H1 (cell line): ENCODE measurements around the gene KCNMB2. TPM values are rescaled to one million over a fixed set of nuclear protein-coding genes. Genes with fewer than 3 reads are reported as not detected.

Experiments
- CTCF ChIA-PET: fragments of 300-600 bp; sonication (Branson Sonifier 250); formaldehyde crosslinking; loops from one replicate; lab custom pipeline; 2021; ENCODE audit not compliant: partially characterized antibody; lab: Charles Lee
- POLR2A ChIA-PET: fragments of 300-600 bp; sonication (Branson Sonifier 250); formaldehyde crosslinking; loops from one replicate; lab custom pipeline; 2021; ENCODE audit warnings: inconsistent platforms; ENCODE audit not compliant: partially characterized antibody; lab: Charles Lee
- DNase-seq, 2 experiments: peaks; one replicate each; pipeline versions ENCODE4 v3.0.0 to v3.0.0-alpha.2; 2010 to 2022; ENCODE audit warnings: low spot score in 2 of 2, low read depth in 1 of 2, mixed read lengths in 1 of 2
- FAIRE-seq: peaks from 2 replicates; lab custom pipeline; 2011; peaks lifted over from hg19 to GRCh38; lab: Jason Lieb, UNC
- H2AFZ ChIP-seq: 2 replicates; pipeline ENCODE4 v1.8.1; 2012; ENCODE audit warnings: low read length, inconsistent platforms
- H2AK5ac ChIP-seq: 2 replicates; pipeline ENCODE4 v1.6.1; 2013; ENCODE audit warnings: low read depth, low read length
- H2BK120ac ChIP-seq: replicated peaks from 2 replicates; pipeline ENCODE3; 2013; ENCODE audit warnings: low read depth, low read length, inconsistent platforms
- H2BK12ac ChIP-seq: 2 replicates; pipeline ENCODE4 v1.6.1; 2013; ENCODE audit warnings: low read depth, low read length
- H2BK15ac ChIP-seq: 2 replicates; pipeline ENCODE4 v1.6.1; 2013; ENCODE audit warnings: low read length
- H2BK20ac ChIP-seq: 2 replicates; pipeline ENCODE4 v1.6.1; 2013; ENCODE audit warnings: low read length
- H2BK5ac ChIP-seq: 2 replicates; pipeline ENCODE4 v1.6.1; 2013; ENCODE audit warnings: low read depth, low read length
- H3K14ac ChIP-seq: 2 replicates; pipeline ENCODE4 v1.6.1; 2013; ENCODE audit warnings: inconsistent platforms; ENCODE audit not compliant: insufficient read length
- H3K18ac ChIP-seq: 2 replicates; pipeline ENCODE4 v1.6.1; 2013; ENCODE audit warnings: low read length; ENCODE audit errors: extremely low read depth
- H3K23ac ChIP-seq: 2 replicates; pipeline ENCODE4 v1.6.1; 2013; ENCODE audit warnings: inconsistent platforms; ENCODE audit not compliant: insufficient read length
- H3K23me2 ChIP-seq: 2 replicates; pipeline ENCODE4 v1.6.1; 2013; ENCODE audit warnings: low read depth, low read length
- H3K27ac ChIP-seq: 2 replicates; pipeline ENCODE4 v1.6.1; 2011; ENCODE audit warnings: low read depth, low read length, inconsistent platforms
- H3K27me3 ChIP-seq, 4 experiments: replicated peaks in 1 of 4; 1 replicate in 1 of 4; 2 replicates in 3 of 4; pipeline versions ENCODE4 v1.6.1 to v1.8.1; 2011 to 2013; ENCODE audit warnings: low read length in 3 of 4, mild to moderate bottlenecking in 3 of 4, inconsistent platforms in 2 of 4, mixed read lengths in 2 of 4, moderate library complexity in 1 of 4; ENCODE audit not compliant: control insufficient read depth in 3 of 4, insufficient read depth in 3 of 4; ENCODE audit errors: extremely low read depth in 1 of 4
- H3K36me3 ChIP-seq, 4 experiments: 2 replicates each; pipeline versions ENCODE4 v1.6.1 to v1.8.1; 2011 to 2013; ENCODE audit warnings: mild to moderate bottlenecking in 4 of 4, low read length in 3 of 4, moderate library complexity in 2 of 4, control low read depth in 1 of 4, inconsistent platforms in 1 of 4; ENCODE audit not compliant: insufficient read depth in 4 of 4, control insufficient read depth in 2 of 4
- H3K4ac ChIP-seq: replicated peaks from 2 replicates; pipeline ENCODE3; 2013; ENCODE audit warnings: low read length, low read depth, mixed read lengths, inconsistent platforms; ENCODE audit not compliant: insufficient read length
- H3K4me1 ChIP-seq, 4 experiments: replicated peaks in 1 of 4; 1 replicate in 1 of 4; 2 replicates in 3 of 4; pipeline versions ENCODE4 v1.6.1 to v1.8.1; 2011 to 2013; ENCODE audit warnings: low read length in 3 of 4, inconsistent platforms in 2 of 4, mixed read lengths in 1 of 4; ENCODE audit not compliant: insufficient read depth in 4 of 4, control insufficient read depth in 3 of 4
- H3K4me2 ChIP-seq, 2 experiments: 2 replicates each; pipeline versions ENCODE4 v1.6.1 to v1.8.1; 2011 to 2013; ENCODE audit warnings: low read depth in 2 of 2, low read length in 2 of 2, control low read depth in 1 of 2, inconsistent platforms in 1 of 2, mild to moderate bottlenecking in 1 of 2; ENCODE audit not compliant: insufficient read depth in 1 of 2
- H3K4me3 ChIP-seq, 4 experiments: fragments of 200-600, 300-600 bp in 1 of 4; sonication (generic), shearing (Covaris generic), sonication (Bioruptor Twin) in 1 of 4; 2 replicates each; pipeline versions ENCODE4 v1.5.1 to v1.8.1; 2011 to 2016; ENCODE audit warnings: low read length in 4 of 4, low read depth in 3 of 4, control low read depth in 2 of 4, inconsistent platforms in 2 of 4, mild to moderate bottlenecking in 2 of 4, mixed read lengths in 1 of 4, moderate library complexity in 1 of 4; ENCODE audit not compliant: insufficient read depth in 2 of 4; ENCODE audit errors: extremely low read depth in 1 of 4
- H3K56ac ChIP-seq: replicated peaks from 2 replicates; pipeline ENCODE3; 2013; ENCODE audit warnings: low read depth, mild to moderate bottlenecking, mixed read lengths, low read length, inconsistent platforms; ENCODE audit not compliant: insufficient read length
- H3K79me1 ChIP-seq: 2 replicates; pipeline ENCODE4 v1.6.1; 2013; ENCODE audit warnings: low read depth, low read length, control low read depth
- H3K79me2 ChIP-seq, 2 experiments: 2 replicates each; pipeline versions ENCODE4 v1.6.1 to v1.8.1; 2012 to 2013; ENCODE audit warnings: low read length in 2 of 2, mild to moderate bottlenecking in 2 of 2, inconsistent platforms in 1 of 2; ENCODE audit not compliant: insufficient read depth in 2 of 2, control insufficient read depth in 1 of 2
- H3K9ac ChIP-seq, 4 experiments: replicated peaks in 1 of 4; 1 replicate in 1 of 4; 2 replicates in 3 of 4; pipeline versions ENCODE4 v1.6.1 to v1.8.1; 2011 to 2013; ENCODE audit warnings: low read depth in 3 of 4, low read length in 3 of 4, control low read depth in 2 of 4, mild to moderate bottlenecking in 2 of 4, moderate library complexity in 2 of 4, inconsistent platforms in 1 of 4; ENCODE audit errors: extremely low read depth in 1 of 4
- H3K9me3 ChIP-seq, 2 experiments: 2 replicates each; pipeline versions ENCODE4 v1.6.1 to v1.8.1; 2012 to 2013; ENCODE audit warnings: mild to moderate bottlenecking in 2 of 2, moderate library complexity in 2 of 2, control low read depth in 1 of 2, inconsistent platforms in 1 of 2, low read depth in 1 of 2, low read length in 1 of 2, mixed read lengths in 1 of 2; ENCODE audit not compliant: insufficient read depth in 2 of 2
- H4K20me1 ChIP-seq, 2 experiments: replicated peaks in 1 of 2; 2 replicates each; pipeline versions ENCODE3 to v1.8.1; 2011 to 2013; ENCODE audit warnings: inconsistent platforms in 2 of 2, low read length in 2 of 2, mild to moderate bottlenecking in 1 of 2; ENCODE audit not compliant: insufficient read depth in 2 of 2, control insufficient read depth in 1 of 2
- H4K5ac ChIP-seq: 2 replicates; pipeline ENCODE4 v1.6.1; 2013; ENCODE audit warnings: low read length, low read depth, mixed read lengths, inconsistent platforms; ENCODE audit not compliant: insufficient read length
- H4K8ac ChIP-seq: 2 replicates; pipeline ENCODE4 v1.8.0; 2013; ENCODE audit warnings: mild to moderate bottlenecking, moderate library complexity, low read length, inconsistent platforms; ENCODE audit not compliant: insufficient read depth; ENCODE audit errors: extremely low read depth
- H4K91ac ChIP-seq: replicated peaks from 2 replicates; pipeline ENCODE3; 2013; ENCODE audit warnings: low read length, mixed read lengths, inconsistent platforms; ENCODE audit not compliant: insufficient read length
- BACH1 ChIP-seq: IDR thresholded peaks from 2 replicates; pipeline ENCODE4 v1.6.1; 2012; ENCODE audit warnings: low read length, improper control_type of control experiment
- CBX5 ChIP-seq: fragments of 300-800, 300-1000 bp; sonication (generic); IDR thresholded peaks from 2 replicates; pipeline ENCODE4 v1.7.1; 2016; ENCODE audit warnings: antibody characterized with exemption, low read length, low read depth
- CHD2 ChIP-seq: IDR thresholded peaks from 2 replicates; pipeline ENCODE4 v1.6.1; 2012; ENCODE audit warnings: low read length, improper control_type of control experiment
- CREB1 ChIP-seq: IDR thresholded peaks from 2 replicates; pipeline ENCODE4 v1.6.1; 2012; ENCODE audit warnings: inconsistent platforms
- HDAC2 ChIP-seq, 2 experiments: fragments of 300-600 bp in 1 of 2; sonication (generic) in 1 of 2; IDR thresholded peaks; 2 replicates each; pipeline ENCODE4 v1.6.1; 2011 to 2012; ENCODE audit warnings: low read depth in 2 of 2, low read length in 2 of 2, mild to moderate bottlenecking in 2 of 2, moderate library complexity in 2 of 2, borderline replicate concordance in 1 of 2, inconsistent platforms in 1 of 2
- HDAC6 ChIP-seq: IDR thresholded peaks from one replicate; pipeline ENCODE4 v1.7.1; 2012; ENCODE audit warnings: low read depth, mild to moderate bottlenecking, inconsistent platforms, low read length, moderate library complexity
- JUND ChIP-seq: IDR thresholded peaks from 2 replicates; pipeline ENCODE4 v1.6.1; 2011; ENCODE audit warnings: mild to moderate bottlenecking, improper control_type of control experiment, low read length
- KDM1A ChIP-seq: fragments of 200-600, 300-600 bp; sonication (generic); IDR thresholded peaks from 2 replicates; pipeline ENCODE4 v1.7.1; 2016; ENCODE audit warnings: mild to moderate bottlenecking, low read length, borderline replicate concordance
- NANOG ChIP-seq: IDR thresholded peaks from 2 replicates; pipeline ENCODE4 v1.6.1; 2011; ENCODE audit warnings: low read length, low read depth, mild to moderate bottlenecking, inconsistent platforms; ENCODE audit not compliant: insufficient read depth, poor library complexity, severe bottlenecking
- NRF1 ChIP-seq: IDR thresholded peaks from 2 replicates; pipeline ENCODE4 v1.6.1; 2011; ENCODE audit warnings: mild to moderate bottlenecking, low read depth, low read length, improper control_type of control experiment
- RBBP5 ChIP-seq: IDR thresholded peaks from 2 replicates; pipeline ENCODE4 v1.7.1; 2012; ENCODE audit warnings: low read depth, mild to moderate bottlenecking, inconsistent platforms, low read length, moderate library complexity, borderline replicate concordance
- SIRT6 ChIP-seq: IDR thresholded peaks from one replicate; pipeline ENCODE4 v1.7.1; 2012; ENCODE audit warnings: low read length, inconsistent platforms
- YY1 ChIP-seq: IDR thresholded peaks from 2 replicates; pipeline ENCODE4 v1.6.1; 2011; ENCODE audit warnings: low read depth, mild to moderate bottlenecking, low read length
- WGBS, 2 experiments: shearing (Covaris generic) in 1 of 2; methylation state at CpG; one replicate each; pipeline versions ENCODE4 v1.1.6 to v1.1.7; 2013 to 2015; ENCODE audit warnings: low lambda C conversion rate in 2 of 2, mixed read lengths in 2 of 2, inconsistent platforms in 1 of 2, low coverage in 1 of 2, missing lambda C conversion rate in 1 of 2; ENCODE audit not compliant: insufficient replicate concordance in 2 of 2, insufficient coverage in 1 of 2, insufficient read length in 1 of 2; ENCODE audit errors: extremely low coverage in 1 of 2, missing lambda C conversion rate in 1 of 2; 5-methylcytosine and 5-hydroxymethylcytosine counted together
- polyA plus RNA-seq, 7 experiments: library from polyadenylated mRNA; depleted of rRNA in 3 of 7; stranded (reverse) in 5 of 7; unstranded in 2 of 7; fragments of >200 nt in 5 of 7; fragments of 200-250 nt in 2 of 7; gene quantifications; 1 replicate in 5 of 7; 2 replicates in 1 of 7; 4 replicates in 1 of 7; pipeline versions ENCODE4 v1.2.1 to v1.2.3, GENCODE V29; 2011 to 2013; ENCODE audit warnings: missing spikeins in 2 of 7, mixed read lengths in 2 of 7
- total RNA-seq: library from RNA; stranded (reverse); fragmentation: NEBNext Ultra II Directional; extraction: Animal tissue kit (Norgen Biotek cat#: 25700); gene quantifications from 2 replicates; pipeline ENCODE4 v1.2.1, GENCODE V29; 2021

The KCNMB2 gene
- total and polyA plus RNA-seq, 2 of the 8 experiments (the other 6 are each of a cell fraction or from before 2014, with no cell fraction given), result not detected

DNA sequence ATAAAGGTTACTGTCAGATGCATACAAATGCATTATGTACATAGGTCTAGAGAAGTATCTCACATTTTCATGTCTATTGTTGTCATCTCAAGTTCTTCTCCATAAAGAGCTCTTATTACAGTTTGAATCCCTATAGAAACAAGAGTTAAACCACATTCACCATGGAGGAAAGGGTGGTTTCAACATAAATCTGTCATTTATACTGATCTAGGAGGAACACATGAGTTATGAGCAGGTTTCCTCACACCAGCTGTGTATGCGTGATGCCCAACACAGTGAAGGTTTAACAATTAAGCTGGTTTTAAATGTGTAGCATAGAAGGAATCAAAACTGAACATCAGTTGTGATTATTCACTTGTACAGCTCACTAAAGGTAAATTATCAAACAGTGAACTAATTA, 251.7 kb downstream of the KCNMB2 start:
- FAIRE-seq, result no peak
- TF ChIP-seq NANOG (no peak), CBX5 (no peak), CHD2 (no peak), CREB1 (no peak), KDM1A (no peak), JUND (no peak), SIRT6 (no peak), BACH1 (no peak), RBBP5 (no peak), YY1 (no peak), HDAC2 (IDR thresholded peaks at IDR 0.05; ENCODE audit: borderline replicate concordance in 1 of 2, low read depth in 2 of 2, low read length in 2 of 2) (no peak), HDAC6 (no peak), NRF1 (no peak)

More for the DNA sequence above, 251.7 kb downstream of the KCNMB2 start:
- H3K23ac ChIP-seq, result no peak overlapping the region
- WGBS, 2 experiments, result 100% methylated on average over 1 of the region's 1 CpG; no CpG with 5 or more reads in 1 of the 2 experiments
- no peak overlapping the region for H2BK120ac ChIP-seq
- H2BK5ac ChIP-seq, result no peak overlapping the region
- no peak overlapping the region for H4K91ac ChIP-seq
- H3K27me3 ChIP-seq, result no peaks in the 10 kb centered on the region
- no peak overlapping the region for H3K9ac ChIP-seq
- H3K36me3 ChIP-seq, result no peaks in the 10 kb centered on the region
- no peaks in the 10 kb centered on the region for H3K23me2 ChIP-seq
- no peak overlapping the region for H3K4me3 ChIP-seq
- no peaks in the 10 kb centered on the region for H3K9me3 ChIP-seq
- no peak overlapping the region for H4K8ac ChIP-seq
- no peak overlapping the region for H4K5ac ChIP-seq
- 0 out of 2 replicates have a peak, but pooled peaks cover 3% of the 10 kb centered on the region for H3K79me1 ChIP-seq
- H3K4ac ChIP-seq, result no peak overlapping the region
- H2AK5ac ChIP-seq, result no peak overlapping the region
- H2BK20ac ChIP-seq, result no peak overlapping the region
- POLR2A ChIA-PET, result no interaction called here
- no peak for DNase-seq
- H2BK15ac ChIP-seq, result no peak overlapping the region
- H3K14ac ChIP-seq, result no peak overlapping the region
- CTCF ChIA-PET, result interaction anchor here (2.0 kb wide), 1 partner anchor 11 kb away, joined by 4 read pairs; no protein-coding TSS in a partner anchor
- H3K18ac ChIP-seq, result no peak overlapping the region
- no peaks in the 10 kb centered on the region for H3K4me1 ChIP-seq
- H2AFZ ChIP-seq, result no peak overlapping the region
- H3K56ac ChIP-seq, result no peak overlapping the region
- no peak overlapping the region for H3K4me2 ChIP-seq
- no peak overlapping the region for H2BK12ac ChIP-seq
- H4K20me1 ChIP-seq, result peaks cover 0 to 2% of the 10 kb centered on the region in 2 experiments
- H3K27ac ChIP-seq, result no peak overlapping the region
- no peaks in the 10 kb centered on the region for H3K79me2 ChIP-seq
